PC-9 (cell line): ENCODE results near the gene OSBPL3. TPM values are rescaled to one million over a fixed set of nuclear protein-coding genes. Genes with fewer than 3 reads are reported as not detected.

ENCODE experiments used
- BruUV-seq: library from RNA; stranded (reverse); fragments of 400-500 nt; replicated peaks from 2 replicates; lab custom pipeline; 2021; lab: Mats Ljungman, UMichigan
- CTCF ChIA-PET: fragments of 300-600 bp; sonication (Branson Sonifier 250); formaldehyde crosslinking; loops from one replicate; lab custom pipeline; 2022; ENCODE audit warnings: antibody characterized with exemption; lab: Charles Lee
- POLR2A ChIA-PET: fragments of 300-600 bp; sonication (Branson Sonifier 250); formaldehyde crosslinking; loops from one replicate; lab custom pipeline; 2022; ENCODE audit warnings: antibody characterized with exemption; ENCODE audit not compliant: unreplicated experiment; lab: Charles Lee
- DNase-seq, 2 experiments: peaks; one replicate each; pipeline versions ENCODE4 v3.0.0 to v3.0.0-alpha.2; 2015 to 2022; ENCODE audit warnings: mixed read lengths in 1 of 2
- H2AFZ ChIP-seq: fragments of 200-600 bp; sonication (generic); 2 replicates; pipeline ENCODE4 v1.8.1; 2017; ENCODE audit warnings: antibody characterized with exemption
- H3F3A ChIP-seq: fragments of 200-600 bp; sonication (generic); 2 replicates; pipeline ENCODE4 v1.8.1; 2017; ENCODE audit warnings: antibody characterized with exemption, mild to moderate bottlenecking, low read depth; ENCODE audit not compliant: insufficient read depth
- H3K27ac ChIP-seq: fragments of 200-600 bp; sonication (generic); 2 replicates; pipeline ENCODE4 v1.6.1; 2016; ENCODE audit warnings: mixed run types
- H3K27me3 ChIP-seq: fragments of 200-600 bp; sonication (generic); 2 replicates; pipeline ENCODE4 v1.6.1; 2016; ENCODE audit warnings: low read depth, mixed run types; ENCODE audit not compliant: insufficient read depth
- H3K36me3 ChIP-seq: fragments of 200-600 bp; sonication (generic); 2 replicates; pipeline ENCODE4 v1.6.1; 2016; ENCODE audit warnings: low read depth, mixed run types
- H3K4me1 ChIP-seq: fragments of 200-600 bp; sonication (generic); replicated peaks from 2 replicates; pipeline ENCODE4 v1.6.1; 2016; ENCODE audit warnings: mixed run types; ENCODE audit not compliant: insufficient read depth
- H3K4me2 ChIP-seq: fragments of 200-600 bp; sonication (generic); 2 replicates; pipeline ENCODE4 v1.6.1; 2017; ENCODE audit warnings: mixed run types
- H3K4me3 ChIP-seq: fragments of 200-600 bp; sonication (generic); 2 replicates; pipeline ENCODE4 v1.6.1; 2016; ENCODE audit warnings: mixed run types
- H3K79me2 ChIP-seq: fragments of 200-600 bp; sonication (generic); 2 replicates; pipeline ENCODE4 v1.6.1; 2017; ENCODE audit warnings: low read depth, mixed run types
- H3K9me2 ChIP-seq: fragments of 200-600 bp; sonication (generic); 2 replicates; pipeline ENCODE4 v1.8.1; 2017; ENCODE audit warnings: mild to moderate bottlenecking; ENCODE audit not compliant: insufficient read depth
- H3K9me3 ChIP-seq: fragments of 200-600 bp; sonication (generic); 2 replicates; pipeline ENCODE4 v1.8.1; 2016; ENCODE audit warnings: low read depth; ENCODE audit not compliant: insufficient read depth
- H4K20me1 ChIP-seq: fragments of 200-600 bp; sonication (generic); 2 replicates; pipeline ENCODE4 v1.8.1; 2017; ENCODE audit not compliant: insufficient read depth
- EZH2 ChIP-seq: fragments of 200-600 bp; sonication (generic); IDR thresholded peaks from 2 replicates; pipeline ENCODE4 v1.8.0; 2017; ENCODE audit warnings: antibody characterized with exemption, low read depth
- intact Hi-C: fragments of 100-400 bp; cut with micrococcal nuclease; formaldehyde crosslinking; loops from one replicate; pipeline ENCODE4 v1.10.0; 2022; ENCODE audit not compliant: unreplicated experiment
- total RNA-seq: library from RNA; stranded (reverse); gene quantifications from 2 replicates; pipeline ENCODE4 v1.2.3, GENCODE V29; 2021
- TF ChIP-seq, protein P1 (sequence below): fragments of 200-600 bp; sonication (generic); conservative IDR thresholded peaks from 2 replicates; pipeline ENCODE4 v1.6.1; 2017; ENCODE audit warnings: mixed run types, antibody characterized with exemption, mild to moderate bottlenecking, moderate library complexity

Gene OSBPL3
- total RNA-seq, 1 experiment from 2014 or later, result 87.6 TPM

DNA sequence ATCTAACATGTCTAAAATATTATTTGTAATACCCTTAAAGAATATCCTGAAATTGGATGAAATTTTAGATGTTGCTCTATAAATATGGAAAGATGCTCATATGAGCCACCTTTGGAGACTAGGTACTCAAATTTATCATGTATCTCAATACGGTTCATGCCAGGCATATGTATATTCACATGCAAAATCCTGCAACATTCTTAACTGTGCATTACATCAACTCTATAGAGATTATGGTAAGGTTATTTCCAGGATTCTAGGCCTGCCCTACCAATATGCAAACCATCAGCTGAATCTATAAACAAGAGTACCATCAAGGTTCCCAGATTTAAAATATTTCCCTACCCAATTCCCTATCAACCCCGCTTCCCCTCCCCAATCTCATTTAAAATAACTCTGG lies 27.5 kb downstream of the OSBPL3 start:
- no peaks in the 10 kb centered on the region for H3K9me3 ChIP-seq
- DNase-seq, result no peak
- no peak overlapping the region for H3K27ac ChIP-seq
- 0 out of 2 replicates have a peak, but pooled peaks cover 3% of the 10 kb centered on the region for H3K36me3 ChIP-seq
- no peak overlapping the region for H3K4me3 ChIP-seq
- no peaks in the 10 kb centered on the region for H3K27me3 ChIP-seq
- H3F3A ChIP-seq, result 0 out of 2 replicates have a peak, but pooled peaks cover 10% of the 10 kb centered on the region
- ChIA-PET CTCF (no interaction called here), POLR2A (no interaction called here)
- TF ChIP-seq, protein P1, sequence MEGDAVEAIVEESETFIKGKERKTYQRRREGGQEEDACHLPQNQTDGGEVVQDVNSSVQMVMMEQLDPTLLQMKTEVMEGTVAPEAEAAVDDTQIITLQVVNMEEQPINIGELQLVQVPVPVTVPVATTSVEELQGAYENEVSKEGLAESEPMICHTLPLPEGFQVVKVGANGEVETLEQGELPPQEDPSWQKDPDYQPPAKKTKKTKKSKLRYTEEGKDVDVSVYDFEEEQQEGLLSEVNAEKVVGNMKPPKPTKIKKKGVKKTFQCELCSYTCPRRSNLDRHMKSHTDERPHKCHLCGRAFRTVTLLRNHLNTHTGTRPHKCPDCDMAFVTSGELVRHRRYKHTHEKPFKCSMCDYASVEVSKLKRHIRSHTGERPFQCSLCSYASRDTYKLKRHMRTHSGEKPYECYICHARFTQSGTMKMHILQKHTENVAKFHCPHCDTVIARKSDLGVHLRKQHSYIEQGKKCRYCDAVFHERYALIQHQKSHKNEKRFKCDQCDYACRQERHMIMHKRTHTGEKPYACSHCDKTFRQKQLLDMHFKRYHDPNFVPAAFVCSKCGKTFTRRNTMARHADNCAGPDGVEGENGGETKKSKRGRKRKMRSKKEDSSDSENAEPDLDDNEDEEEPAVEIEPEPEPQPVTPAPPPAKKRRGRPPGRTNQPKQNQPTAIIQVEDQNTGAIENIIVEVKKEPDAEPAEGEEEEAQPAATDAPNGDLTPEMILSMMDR, result no peak
- TF ChIP-seq EZH2, result no peak
- BruUV-seq, result no TSS peak
- peaks cover 96% of the 10 kb centered on the region for H3K79me2 ChIP-seq
- no peaks in the 10 kb centered on the region for H4K20me1 ChIP-seq
- H3K4me1 ChIP-seq, result 0 out of 2 replicates have a peak, but pooled peaks cover 4% of the 10 kb centered on the region
- no peaks in the 10 kb centered on the region for H3K9me2 ChIP-seq
- intact Hi-C loops, result no loop called here
- H3K4me2 ChIP-seq, result no peak overlapping the region
- H2AFZ ChIP-seq, result no peak overlapping the region

DNA sequence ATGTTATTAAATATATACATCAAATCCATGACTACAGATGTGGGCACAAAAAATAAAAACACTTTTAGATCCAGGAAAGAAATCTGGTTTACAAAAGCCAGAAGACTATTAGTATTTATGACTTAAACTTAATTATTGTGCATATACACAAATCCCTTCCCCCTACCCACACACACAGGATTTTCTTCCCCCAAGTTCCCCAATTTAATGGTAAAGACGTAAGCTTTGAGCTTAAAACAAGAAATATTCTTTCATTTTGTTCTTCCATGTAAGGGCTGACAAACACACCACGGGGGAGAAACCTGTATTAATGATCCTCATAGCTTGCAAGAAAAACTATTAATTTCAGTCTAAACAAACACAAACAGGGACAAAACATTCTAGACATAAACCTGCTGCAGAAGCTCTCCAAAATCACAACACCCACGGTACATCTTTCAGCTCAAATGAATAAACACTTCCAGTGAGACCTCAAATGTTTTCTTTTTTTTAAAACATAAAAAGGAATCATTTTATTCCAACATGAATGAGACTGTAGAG lies 28.5 kb downstream of the OSBPL3 start:
- H3F3A ChIP-seq, result 0 out of 2 replicates have a peak, but pooled peaks cover 10% of the 10 kb centered on the region
- H3K9me2 ChIP-seq, result no peaks in the 10 kb centered on the region
- peaks cover 96% of the 10 kb centered on the region for H3K79me2 ChIP-seq
- no peak overlapping the region for H3K27ac ChIP-seq
- no peaks in the 10 kb centered on the region for H4K20me1 ChIP-seq
- no peak overlapping the region for H2AFZ ChIP-seq
- intact Hi-C loops, result no loop called here
- ChIA-PET CTCF (no interaction called here), POLR2A (interaction anchor here (0.6 kb wide), 1 partner anchor 20 kb away, joined by 5 read pairs; no protein-coding TSS in a partner anchor)
- H3K4me3 ChIP-seq, result no peak overlapping the region
- H3K9me3 ChIP-seq, result no peaks in the 10 kb centered on the region
- TF ChIP-seq, protein P1, result no peak
- TF ChIP-seq EZH2, result no peak
- no peak overlapping the region for H3K4me2 ChIP-seq
- DNase-seq, result no peak
- BruUV-seq, result no TSS peak
- H3K4me1 ChIP-seq, result 0 out of 2 replicates have a peak, but pooled peaks cover 4% of the 10 kb centered on the region
- H3K27me3 ChIP-seq, result no peaks in the 10 kb centered on the region
- H3K36me3 ChIP-seq, result 0 out of 2 replicates have a peak, but pooled peaks cover 3% of the 10 kb centered on the region

DNA sequence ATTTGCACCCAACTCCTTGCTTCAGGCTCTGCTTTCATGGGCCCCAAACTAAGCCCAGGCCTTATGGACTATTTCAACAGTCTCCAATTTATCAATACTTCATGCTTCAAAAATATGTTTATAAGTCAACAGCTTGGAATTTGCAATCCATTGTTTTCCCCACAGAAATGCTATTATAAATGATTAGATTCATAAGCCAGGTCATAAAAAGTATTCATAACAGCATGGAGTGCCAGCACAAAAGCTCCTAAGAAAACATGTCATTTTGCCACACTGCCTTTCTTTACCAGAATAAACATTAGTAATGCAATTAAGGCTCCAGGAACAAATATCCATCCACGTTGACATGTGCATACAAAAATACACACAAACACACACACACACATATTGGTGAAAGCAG lies 30.1 kb downstream of the OSBPL3 start:
- Histone ChIP-seq H3K9me2 (no peaks in the 10 kb centered on the region), H3K4me3 (no peak overlapping the region), H2AFZ (no peak overlapping the region), H3K79me2 (peaks cover 88% of the 10 kb centered on the region), H3K27ac (no peak overlapping the region), H3K4me2 (no peak overlapping the region), H3K36me3 (0 out of 2 replicates have a peak, but pooled peaks cover 3% of the 10 kb centered on the region), H3K4me1 (no peaks in the 10 kb centered on the region), H4K20me1 (no peaks in the 10 kb centered on the region), H3F3A (no peaks in the 10 kb centered on the region), H3K27me3 (no peaks in the 10 kb centered on the region), H3K9me3 (no peaks in the 10 kb centered on the region)
- DNase-seq, result no peak
- intact Hi-C loops, result no loop called here
- TF ChIP-seq EZH2, result no peak
- TF ChIP-seq, protein P1, result no peak
- ChIA-PET CTCF (no interaction called here), POLR2A (no interaction called here)
- no TSS peak for BruUV-seq
